HepG2 (cell line): ENCODE results near the gene ELP5. TPM values are rescaled to one million over a fixed set of nuclear protein-coding genes. Genes with fewer than 3 reads are reported as not detected.
A peak's percentile ranks its signal among the peaks of the same experiment; 100 is the strongest.

Source experiments
- ATAC-seq: fragments of 200-7000 bp; cut with Tn5 transposase; 3 replicates; pipeline ENCODE4 v1.9.1; 2020; ENCODE audit warnings: mild to moderate bottlenecking, moderate library complexity
- BruUV-seq: library from RNA; stranded (reverse); fragments of 400-500 nt; replicated peaks from 2 replicates; lab custom pipeline; 2021; lab: Mats Ljungman, UMichigan
- CTCF ChIA-PET: fragments of 300-600 bp; formaldehyde crosslinking; extraction: SDS; loops from one replicate; lab custom pipeline; 2021; ENCODE audit warnings: low total read pairs, inconsistent platforms, low intra/inter-chr PET ratio; lab: Yijun Ruan, JAX
- POLR2A ChIA-PET: fragments of 350-600 bp; sonication (Branson Sonifier 250); formaldehyde crosslinking; loops from one replicate; lab custom pipeline; 2020; ENCODE audit warnings: antibody characterized with exemption, inconsistent platforms; lab: Yijun Ruan, JAX
- DNase-seq: peaks from one replicate; pipeline ENCODE4 v3.0.0-alpha.2; 2015; ENCODE audit warnings: low spot score
- FAIRE-seq: peaks from 3 replicates; lab custom pipeline; 2011; peaks lifted over from hg19 to GRCh38; lab: Jason Lieb, UNC
- H2AFZ ChIP-seq: one replicate; pipeline ENCODE4 v1.6.1; 2011; ENCODE audit warnings: low read length, inconsistent platforms
- H3K27ac ChIP-seq: fragments of 300-600 bp; 3 replicates; pipeline ENCODE4 v1.8.0; 2011; ENCODE audit warnings: mixed run types, mild to moderate bottlenecking, mixed read lengths, low read length, inconsistent platforms; ENCODE audit not compliant: insufficient read depth; ENCODE audit errors: extremely low read length
- H3K27me3 ChIP-seq, 2 experiments: fragments of 200-600 bp in 1 of 2; 2 replicates in 1 of 2; 3 replicates in 1 of 2; pipeline versions ENCODE4 v1.6.0 to v1.8.0; 2011; ENCODE audit warnings: low read length in 2 of 2, mild to moderate bottlenecking in 2 of 2, moderate library complexity in 2 of 2, inconsistent platforms in 1 of 2; ENCODE audit not compliant: insufficient read depth in 2 of 2, control insufficient read depth in 1 of 2
- H3K36me3 ChIP-seq, 2 experiments: fragments of 200-600 bp in 1 of 2; replicated peaks in 1 of 2; 2 replicates in 1 of 2; 3 replicates in 1 of 2; pipeline versions ENCODE4 v1.5.1 to v1.8.0; 2011; ENCODE audit warnings: low read length in 2 of 2, inconsistent platforms in 1 of 2; ENCODE audit not compliant: insufficient read depth in 2 of 2, control insufficient read depth in 1 of 2
- H3K4me1 ChIP-seq: 2 replicates; pipeline ENCODE4 v1.5.1; 2012; ENCODE audit warnings: low read length, inconsistent platforms; ENCODE audit not compliant: insufficient read depth
- H3K4me2 ChIP-seq: 2 replicates; pipeline ENCODE4 v1.6.0; 2011; ENCODE audit warnings: low read depth, low read length, inconsistent platforms
- H3K4me3 ChIP-seq, 3 experiments: fragments of 200-600 bp in 1 of 3; sonication (generic), shearing (Covaris generic) in 1 of 3; replicated peaks in 1 of 3; 2 replicates each; pipeline ENCODE4 v1.5.1; 2011 to 2016; ENCODE audit warnings: low read length in 3 of 3, inconsistent platforms in 2 of 3, low read depth in 2 of 3, mild to moderate bottlenecking in 2 of 3, control low read depth in 1 of 3, mixed read lengths in 1 of 3; ENCODE audit not compliant: insufficient read depth in 1 of 3
- H3K79me2 ChIP-seq: one replicate; pipeline ENCODE4 v1.6.1; 2011; ENCODE audit warnings: low read length, inconsistent platforms; ENCODE audit not compliant: insufficient read depth
- H3K9ac ChIP-seq: 2 replicates; pipeline ENCODE4 v1.6.0; 2011; ENCODE audit warnings: mild to moderate bottlenecking, low read depth, low read length, inconsistent platforms; ENCODE audit not compliant: insufficient read depth
- H3K9me3 ChIP-seq: 2 replicates; pipeline ENCODE4 v1.5.1; 2012; ENCODE audit warnings: mild to moderate bottlenecking, low read length
- H4K20me1 ChIP-seq: 2 replicates; pipeline ENCODE4 v1.6.0; 2011; ENCODE audit warnings: inconsistent platforms, mild to moderate bottlenecking, low read length, moderate library complexity; ENCODE audit not compliant: insufficient read depth
- ATF1 ChIP-seq: IDR thresholded peaks from 2 replicates; pipeline ENCODE4 v1.6.1; 2016; ENCODE audit warnings: mild to moderate bottlenecking, control low read depth
- CBX2 ChIP-seq, 2 experiments: fragments of 200-600 bp in 1 of 2; sonication (generic); formaldehyde crosslinking in 1 of 2; IDR thresholded peaks; 2 replicates each; pipeline versions ENCODE4 v1.7.0 to v1.8.1; 2018 to 2022; ENCODE audit warnings: low read depth in 2 of 2, low read length in 1 of 2, mild to moderate bottlenecking in 1 of 2, missing genetic modification reagents in 1 of 2
- MED13 ChIP-seq: sonication (generic); formaldehyde crosslinking; IDR thresholded peaks from 2 replicates; pipeline ENCODE4 v1.5.0; 2020; ENCODE audit warnings: missing genetic modification reagents
- THAP11 ChIP-seq: IDR thresholded peaks from 2 replicates; pipeline ENCODE4 v1.6.1; 2016; ENCODE audit warnings: missing biosample characterization, missing genetic modification reagents
- ZNF263 ChIP-seq: sonication (generic); formaldehyde crosslinking; IDR thresholded peaks from 2 replicates; pipeline ENCODE4 v1.4.0; 2020; ENCODE audit warnings: missing genetic modification reagents
- ZNF33A ChIP-seq: sonication (generic); formaldehyde crosslinking; IDR thresholded peaks from 2 replicates; pipeline ENCODE4 v1.5.1; 2020; ENCODE audit warnings: missing genetic modification reagents, mild to moderate bottlenecking, moderate library complexity, borderline replicate concordance
- ZNF382 ChIP-seq: sonication (generic); formaldehyde crosslinking; IDR thresholded peaks from 2 replicates; pipeline ENCODE4 v1.5.0; 2020; ENCODE audit warnings: missing genetic modification reagents, mild to moderate bottlenecking, borderline replicate concordance
- ZNF652 ChIP-seq: IDR thresholded peaks from 2 replicates; pipeline ENCODE4 v1.6.1; 2016; ENCODE audit warnings: low read depth, borderline replicate concordance
- WGBS: methylation state at CpG from one replicate; pipeline ENCODE4 v1.1.6; 2017; ENCODE audit warnings: low lambda C conversion rate; 5-methylcytosine and 5-hydroxymethylcytosine counted together
- in situ Hi-C: cut with HindIII; loops from 2 replicates; pipeline ENCODE4 v1.10.0; 2017; ENCODE audit warnings: low pct_unique_long_range_greater_than_20kb; ENCODE audit not compliant: extremely low pct_ligation_motif_present
- intact Hi-C: fragments of 100-400 bp; cut with micrococcal nuclease; formaldehyde crosslinking; loops from one replicate; pipeline ENCODE4 v1.10.0; 2022; ENCODE audit not compliant: unreplicated experiment
- polyA plus RNA-seq, 8 experiments: library from polyadenylated mRNA; depleted of rRNA in 3 of 8; stranded (reverse) in 7 of 8; unstranded in 1 of 8; fragments of >200 nt; fragmentation: Illumina TruSeq in 4 of 8; extraction: Trizol in 4 of 8; gene quantifications; 2 replicates each; pipeline versions ENCODE4 v1.2.1 to v1.2.3, GENCODE V29; 2011 to 2016; ENCODE audit warnings: low read depth in 4 of 8, missing spikeins in 1 of 8, mixed read lengths in 1 of 8; ENCODE audit not compliant: insufficient read depth in 1 of 8
- total RNA-seq, 5 experiments: library from RNA; depleted of rRNA; stranded (reverse); fragments of >200 nt; fragmentation: Illumina TruSeq; extraction: Trizol; gene quantifications; 2 replicates each; pipeline ENCODE4 v1.2.3, GENCODE V29; 2016; ENCODE audit warnings: low read depth in 1 of 5
- TF ChIP-seq, protein P1 (sequence below): sonication (generic); formaldehyde crosslinking; IDR thresholded peaks from 2 replicates; pipeline ENCODE4 v1.4.0; 2020; ENCODE audit warnings: missing genetic modification reagents
- TF ChIP-seq, protein P2 (sequence below): sonication (generic); formaldehyde crosslinking; IDR thresholded peaks from 2 replicates; pipeline ENCODE4 v1.4.0; 2020; ENCODE audit warnings: missing genetic modification reagents
- TF ChIP-seq, protein P3 (sequence below): IDR thresholded peaks from 2 replicates; pipeline ENCODE4 v1.6.1; 2016; ENCODE audit warnings: missing compliant biosample characterization, missing genetic modification reagents, borderline replicate concordance
- TF ChIP-seq, protein P4 (sequence below): IDR thresholded peaks from 2 replicates; pipeline ENCODE4 v1.6.1; 2016

ELP5 gene
- total and polyA plus RNA-seq, 2 of the 13 experiments (the other 11 are each of a cell fraction or from before 2014, with no cell fraction given), result 67.6 to 69.8 TPM

DNA sequence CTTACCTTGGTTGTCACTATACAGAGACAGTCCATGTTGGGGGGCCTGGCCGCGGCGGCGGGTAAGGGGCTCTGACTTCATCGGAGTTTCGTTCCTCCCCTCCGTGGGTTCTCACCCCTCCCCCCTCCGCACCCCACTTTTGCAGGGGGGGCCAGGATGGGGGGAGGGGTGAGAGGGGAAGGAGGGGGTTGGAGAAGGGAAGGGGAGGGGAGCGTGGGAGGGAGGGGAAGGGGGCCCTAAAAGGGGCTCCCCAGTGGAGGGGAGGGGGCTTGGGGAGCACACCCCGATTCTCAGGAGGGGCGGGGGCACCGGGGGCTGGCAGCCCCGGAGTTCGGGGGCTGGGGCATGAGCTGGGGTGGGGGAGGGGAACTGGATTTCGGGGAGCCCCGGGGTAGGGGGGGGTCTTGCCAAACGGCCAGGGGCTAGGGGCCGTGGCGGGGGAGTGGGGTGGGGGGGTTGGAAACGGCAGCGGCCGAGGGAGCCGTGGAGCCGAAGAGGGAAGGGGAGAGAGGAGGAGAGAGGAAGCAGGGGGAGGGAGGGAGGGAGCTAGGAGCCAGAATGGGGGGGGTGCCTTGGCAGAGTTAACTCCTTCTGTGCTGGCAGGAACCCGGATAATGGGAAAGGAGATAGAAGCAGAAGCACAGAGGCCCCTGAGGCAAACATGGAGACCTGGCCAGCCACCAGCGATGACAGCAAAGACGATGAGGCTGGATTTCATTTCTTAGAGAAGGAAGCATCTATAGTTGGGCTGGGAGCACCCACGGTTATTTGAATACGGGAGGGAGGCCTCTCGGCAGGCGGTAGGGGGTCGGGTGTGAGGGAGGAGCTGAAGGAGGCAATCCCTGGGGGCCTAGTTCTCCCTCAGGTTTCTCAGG, 34.7 kb upstream of the ELP5 start:
- no peak for DNase-seq
- Histone ChIP-seq H3K79me2 (peaks cover 14% of the 10 kb centered on the region), H3K27ac (no peak overlapping the region), H3K36me3 (peaks cover 4 to 15% of the 10 kb centered on the region in 2 experiments; a peak in 4 of 5 replicates), H3K4me1 (peaks cover 75% of the 10 kb centered on the region), H3K9ac (no peak overlapping the region), H3K4me3 (peak overlapping the region in 2 of 3 experiments; percentile 26 to 90; a peak in 4 of 6 replicates), H4K20me1 (peaks cover 10% of the 10 kb centered on the region; the same call in 1 of the 2 replicates), H3K27me3 (peaks cover 0 to 4% of the 10 kb centered on the region in 2 experiments; a peak in 2 of 5 replicates), H3K9me3 (no peaks in the 10 kb centered on the region), H2AFZ (no peak overlapping the region), H3K4me2 (peak overlapping the region; percentile 99)
- ATAC-seq, result no peak
- BruUV-seq, result no TSS peak
- POLR2A ChIA-PET, result interaction anchor here (1.7 to 4.3 kb wide), 2 partner anchors 17 to 39 kb away, joined by 5 to 76 read pairs; partner anchors contain the start of genes ASGR1 and DVL2
- intact Hi-C loops (no loop called here), in situ Hi-C loops (loop anchor here (5.0 kb wide), 1 partner anchor 40 kb away; the partner anchor contains the start of gene ASGR1)
- CTCF ChIA-PET, result no interaction called here
- no peak for FAIRE-seq
- 11% methylated on average over 32 of the region's 32 CpGs for WGBS
- no peak for TF ChIP-seq ATF1 (CRISPR knock-in tag)
- peak; percentile 94 for TF ChIP-seq ZNF652 (CRISPR knock-in tag)
- no peak for TF ChIP-seq ZNF33A (CRISPR knock-in tag)
- TF ChIP-seq, protein P1, sequence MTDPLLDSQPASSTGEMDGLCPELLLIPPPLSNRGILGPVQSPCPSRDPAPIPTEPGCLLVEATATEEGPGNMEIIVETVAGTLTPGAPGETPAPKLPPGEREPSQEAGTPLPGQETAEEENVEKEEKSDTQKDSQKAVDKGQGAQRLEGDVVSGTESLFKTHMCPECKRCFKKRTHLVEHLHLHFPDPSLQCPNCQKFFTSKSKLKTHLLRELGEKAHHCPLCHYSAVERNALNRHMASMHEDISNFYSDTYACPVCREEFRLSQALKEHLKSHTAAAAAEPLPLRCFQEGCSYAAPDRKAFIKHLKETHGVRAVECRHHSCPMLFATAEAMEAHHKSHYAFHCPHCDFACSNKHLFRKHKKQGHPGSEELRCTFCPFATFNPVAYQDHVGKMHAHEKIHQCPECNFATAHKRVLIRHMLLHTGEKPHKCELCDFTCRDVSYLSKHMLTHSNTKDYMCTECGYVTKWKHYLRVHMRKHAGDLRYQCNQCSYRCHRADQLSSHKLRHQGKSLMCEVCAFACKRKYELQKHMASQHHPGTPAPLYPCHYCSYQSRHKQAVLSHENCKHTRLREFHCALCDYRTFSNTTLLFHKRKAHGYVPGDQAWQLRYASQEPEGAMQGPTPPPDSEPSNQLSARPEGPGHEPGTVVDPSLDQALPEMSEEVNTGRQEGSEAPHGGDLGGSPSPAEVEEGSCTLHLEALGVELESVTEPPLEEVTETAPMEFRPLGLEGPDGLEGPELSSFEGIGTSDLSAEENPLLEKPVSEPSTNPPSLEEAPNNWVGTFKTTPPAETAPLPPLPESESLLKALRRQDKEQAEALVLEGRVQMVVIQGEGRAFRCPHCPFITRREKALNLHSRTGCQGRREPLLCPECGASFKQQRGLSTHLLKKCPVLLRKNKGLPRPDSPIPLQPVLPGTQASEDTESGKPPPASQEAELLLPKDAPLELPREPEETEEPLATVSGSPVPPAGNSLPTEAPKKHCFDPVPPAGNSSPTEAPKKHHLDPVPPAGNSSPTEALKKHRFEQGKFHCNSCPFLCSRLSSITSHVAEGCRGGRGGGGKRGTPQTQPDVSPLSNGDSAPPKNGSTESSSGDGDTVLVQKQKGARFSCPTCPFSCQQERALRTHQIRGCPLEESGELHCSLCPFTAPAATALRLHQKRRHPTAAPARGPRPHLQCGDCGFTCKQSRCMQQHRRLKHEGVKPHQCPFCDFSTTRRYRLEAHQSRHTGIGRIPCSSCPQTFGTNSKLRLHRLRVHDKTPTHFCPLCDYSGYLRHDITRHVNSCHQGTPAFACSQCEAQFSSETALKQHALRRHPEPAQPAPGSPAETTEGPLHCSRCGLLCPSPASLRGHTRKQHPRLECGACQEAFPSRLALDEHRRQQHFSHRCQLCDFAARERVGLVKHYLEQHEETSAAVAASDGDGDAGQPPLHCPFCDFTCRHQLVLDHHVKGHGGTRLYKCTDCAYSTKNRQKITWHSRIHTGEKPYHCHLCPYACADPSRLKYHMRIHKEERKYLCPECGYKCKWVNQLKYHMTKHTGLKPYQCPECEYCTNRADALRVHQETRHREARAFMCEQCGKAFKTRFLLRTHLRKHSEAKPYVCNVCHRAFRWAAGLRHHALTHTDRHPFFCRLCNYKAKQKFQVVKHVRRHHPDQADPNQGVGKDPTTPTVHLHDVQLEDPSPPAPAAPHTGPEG, result no peak
- TF ChIP-seq, protein P2, sequence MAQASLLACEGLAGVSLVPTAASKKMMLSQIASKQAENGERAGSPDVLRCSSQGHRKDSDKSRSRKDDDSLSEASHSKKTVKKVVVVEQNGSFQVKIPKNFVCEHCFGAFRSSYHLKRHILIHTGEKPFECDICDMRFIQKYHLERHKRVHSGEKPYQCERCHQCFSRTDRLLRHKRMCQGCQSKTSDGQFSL (CRISPR knock-in tag), result peak; percentile 65; the same call in 1 of the 2 replicates
- TF ChIP-seq, protein P3, sequence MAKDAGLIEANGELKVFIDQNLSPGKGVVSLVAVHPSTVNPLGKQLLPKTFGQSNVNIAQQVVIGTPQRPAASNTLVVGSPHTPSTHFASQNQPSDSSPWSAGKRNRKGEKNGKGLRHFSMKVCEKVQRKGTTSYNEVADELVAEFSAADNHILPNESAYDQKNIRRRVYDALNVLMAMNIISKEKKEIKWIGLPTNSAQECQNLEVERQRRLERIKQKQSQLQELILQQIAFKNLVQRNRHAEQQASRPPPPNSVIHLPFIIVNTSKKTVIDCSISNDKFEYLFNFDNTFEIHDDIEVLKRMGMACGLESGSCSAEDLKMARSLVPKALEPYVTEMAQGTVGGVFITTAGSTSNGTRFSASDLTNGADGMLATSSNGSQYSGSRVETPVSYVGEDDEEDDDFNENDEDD (CRISPR knock-in tag), result no peak
- TF ChIP-seq, protein P4, sequence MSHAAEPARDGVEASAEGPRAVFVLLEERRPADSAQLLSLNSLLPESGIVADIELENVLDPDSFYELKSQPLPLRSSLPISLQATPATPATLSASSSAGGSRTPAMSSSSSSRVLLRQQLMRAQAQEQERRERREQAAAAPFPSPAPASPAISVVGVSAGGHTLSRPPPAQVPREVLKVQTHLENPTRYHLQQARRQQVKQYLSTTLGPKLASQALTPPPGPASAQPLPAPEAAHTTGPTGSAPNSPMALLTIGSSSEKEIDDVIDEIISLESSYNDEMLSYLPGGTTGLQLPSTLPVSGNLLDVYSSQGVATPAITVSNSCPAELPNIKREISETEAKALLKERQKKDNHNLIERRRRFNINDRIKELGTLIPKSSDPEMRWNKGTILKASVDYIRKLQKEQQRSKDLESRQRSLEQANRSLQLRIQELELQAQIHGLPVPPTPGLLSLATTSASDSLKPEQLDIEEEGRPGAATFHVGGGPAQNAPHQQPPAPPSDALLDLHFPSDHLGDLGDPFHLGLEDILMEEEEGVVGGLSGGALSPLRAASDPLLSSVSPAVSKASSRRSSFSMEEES (CRISPR knock-in tag), result no peak
- no peak for TF ChIP-seq CBX2 (IDR thresholded peaks at IDR 0.05; ENCODE audit: low read depth, low read length)
- TF ChIP-seq CBX2 (CRISPR knock-in tag; IDR thresholded peaks at IDR 0.05; ENCODE audit: low read depth), result no peak
- TF ChIP-seq ZNF382 (CRISPR knock-in tag), result no peak
- TF ChIP-seq THAP11, result 0 out of 2 replicates have a peak, but pooled peaks have one; percentile 34
- peak; percentile 67 for TF ChIP-seq ZNF263 (CRISPR knock-in tag)
- TF ChIP-seq MED13 (CRISPR knock-in tag), result no peak
